ENCODE data around the gene CARS2.

Gene CARS2

GRCh38 chr13:110642291-110642981, 63.5 kb downstream of the CARS2 start:
- no peak overlapping the region for H2AFZ ChIP-seq (ENCODE audit: low read depth, low read length, severe bottlenecking)
- no peaks in the 10 kb centered on the region for H3K79me2 ChIP-seq (ENCODE audit: insufficient read depth, low read length)
- TF ChIP-seq, protein P1, sequence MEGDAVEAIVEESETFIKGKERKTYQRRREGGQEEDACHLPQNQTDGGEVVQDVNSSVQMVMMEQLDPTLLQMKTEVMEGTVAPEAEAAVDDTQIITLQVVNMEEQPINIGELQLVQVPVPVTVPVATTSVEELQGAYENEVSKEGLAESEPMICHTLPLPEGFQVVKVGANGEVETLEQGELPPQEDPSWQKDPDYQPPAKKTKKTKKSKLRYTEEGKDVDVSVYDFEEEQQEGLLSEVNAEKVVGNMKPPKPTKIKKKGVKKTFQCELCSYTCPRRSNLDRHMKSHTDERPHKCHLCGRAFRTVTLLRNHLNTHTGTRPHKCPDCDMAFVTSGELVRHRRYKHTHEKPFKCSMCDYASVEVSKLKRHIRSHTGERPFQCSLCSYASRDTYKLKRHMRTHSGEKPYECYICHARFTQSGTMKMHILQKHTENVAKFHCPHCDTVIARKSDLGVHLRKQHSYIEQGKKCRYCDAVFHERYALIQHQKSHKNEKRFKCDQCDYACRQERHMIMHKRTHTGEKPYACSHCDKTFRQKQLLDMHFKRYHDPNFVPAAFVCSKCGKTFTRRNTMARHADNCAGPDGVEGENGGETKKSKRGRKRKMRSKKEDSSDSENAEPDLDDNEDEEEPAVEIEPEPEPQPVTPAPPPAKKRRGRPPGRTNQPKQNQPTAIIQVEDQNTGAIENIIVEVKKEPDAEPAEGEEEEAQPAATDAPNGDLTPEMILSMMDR (IDR thresholded peaks at IDR 0.05; ENCODE audit: insufficient read depth, low read length, poor library complexity, severe bottlenecking) = no peak
- TF ChIP-seq EZH2phosphoT487 (conservative IDR thresholded peaks at IDR 0.05; ENCODE audit: low read length) = no peak
- H3K4me3 ChIP-seq (ENCODE audit: insufficient read depth, low read length, poor library complexity, severe bottlenecking) = no peak overlapping the region
- no peak overlapping the region for H3K9ac ChIP-seq (ENCODE audit: low read length)
- H3K9me3 ChIP-seq (ENCODE audit: insufficient read depth, low read length) = no peaks in the 10 kb centered on the region
- H3K27me3 ChIP-seq (ENCODE audit: low read length) = no peaks in the 10 kb centered on the region
- H3K27ac ChIP-seq (ENCODE audit: low read depth, low read length) = no peak overlapping the region
- H3K36me3 ChIP-seq (ENCODE audit: low read length) = no peaks in the 10 kb centered on the region
- H3F3A ChIP-seq (ENCODE audit: insufficient read depth) = no peaks in the 10 kb centered on the region
- H3K4me2 ChIP-seq (ENCODE audit: low read depth, low read length, poor library complexity, severe bottlenecking) = no peak overlapping the region
- no peaks in the 10 kb centered on the region for H3K9me2 ChIP-seq (replicated peaks; ENCODE audit: insufficient read depth, low read length)
- H4K20me1 ChIP-seq (ENCODE audit: low read depth, low read length) = no peaks in the 10 kb centered on the region

- no peaks in the 10 kb centered on the region for H3F3A ChIP-seq (ENCODE audit: insufficient read depth)
- TF ChIP-seq, protein P1 (IDR thresholded peaks at IDR 0.05; ENCODE audit: insufficient read depth, low read length, poor library complexity, severe bottlenecking) = no peak
- no peak for TF ChIP-seq EZH2phosphoT487 (conservative IDR thresholded peaks at IDR 0.05; ENCODE audit: low read length)
- no peak overlapping the region for H3K4me2 ChIP-seq (ENCODE audit: low read depth, low read length, poor library complexity, severe bottlenecking)
- H3K4me3 ChIP-seq (ENCODE audit: insufficient read depth, low read length, poor library complexity, severe bottlenecking) = no peak overlapping the region
- no peak overlapping the region for H2AFZ ChIP-seq (ENCODE audit: low read depth, low read length, severe bottlenecking)
- no peak overlapping the region for H3K27ac ChIP-seq (ENCODE audit: low read depth, low read length)
- no peaks in the 10 kb centered on the region for H3K9me3 ChIP-seq (ENCODE audit: insufficient read depth, low read length)
- no peaks in the 10 kb centered on the region for H3K79me2 ChIP-seq (ENCODE audit: insufficient read depth, low read length)
- H3K9me2 ChIP-seq (replicated peaks; ENCODE audit: insufficient read depth, low read length) = no peaks in the 10 kb centered on the region
- no peak overlapping the region for H3K9ac ChIP-seq (ENCODE audit: low read length)
- no peaks in the 10 kb centered on the region for H3K27me3 ChIP-seq (ENCODE audit: low read length)
- no peaks in the 10 kb centered on the region for H3K36me3 ChIP-seq (ENCODE audit: low read length)
- no peaks in the 10 kb centered on the region for H4K20me1 ChIP-seq (ENCODE audit: low read depth, low read length)
Observed at GRCh38 chr13:110641055-110642015, 64.6 kb downstream of the CARS2 start.

DNA sequence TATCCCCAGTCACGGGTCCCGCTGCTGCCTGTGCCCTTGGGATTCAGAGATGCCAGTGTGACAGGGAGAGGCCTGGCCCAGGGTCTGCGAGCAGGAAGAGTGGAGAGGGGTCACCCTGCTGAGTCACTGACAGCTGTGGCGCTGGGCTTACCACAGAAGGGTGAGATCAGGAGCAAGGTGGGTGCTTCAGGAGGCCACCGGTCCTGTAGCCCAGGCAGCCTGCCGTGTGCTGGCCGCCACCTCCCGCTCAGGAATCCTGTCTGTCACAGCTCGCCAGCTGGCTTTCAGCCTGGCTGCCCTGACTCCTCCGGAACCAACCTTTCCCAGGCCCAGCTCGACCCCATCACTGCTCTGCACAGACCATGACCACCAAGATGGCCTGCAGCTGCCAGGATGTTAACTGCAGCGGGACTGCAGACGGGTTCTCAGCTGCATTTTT, 65.3 kb downstream of the CARS2 start:
- Histone ChIP-seq H2AFZ (ENCODE audit: low read depth, low read length, severe bottlenecking) (no peak overlapping the region), H3K4me2 (ENCODE audit: low read depth, low read length, poor library complexity, severe bottlenecking) (no peak overlapping the region), H3K27me3 (ENCODE audit: low read length) (no peaks in the 10 kb centered on the region), H3K36me3 (ENCODE audit: low read length) (no peaks in the 10 kb centered on the region), H3K9me3 (ENCODE audit: insufficient read depth, low read length) (no peaks in the 10 kb centered on the region), H3F3A (ENCODE audit: insufficient read depth) (no peaks in the 10 kb centered on the region), H3K4me3 (ENCODE audit: insufficient read depth, low read length, poor library complexity, severe bottlenecking) (no peak overlapping the region), H3K79me2 (ENCODE audit: insufficient read depth, low read length) (no peaks in the 10 kb centered on the region), H3K9ac (ENCODE audit: low read length) (no peak overlapping the region), H3K27ac (ENCODE audit: low read depth, low read length) (no peak overlapping the region), H4K20me1 (ENCODE audit: low read depth, low read length) (no peaks in the 10 kb centered on the region), H3K9me2 (replicated peaks; ENCODE audit: insufficient read depth, low read length) (no peaks in the 10 kb centered on the region)
- TF ChIP-seq, protein P1 (IDR thresholded peaks at IDR 0.05; ENCODE audit: insufficient read depth, low read length, poor library complexity, severe bottlenecking) = no peak
- TF ChIP-seq EZH2phosphoT487 (conservative IDR thresholded peaks at IDR 0.05; ENCODE audit: low read length) = no peak
